HEK293 (cell line): ENCODE measurements around the gene SUFU.

Experiments used
- CTCF ChIA-PET: fragments of 350-600 bp; formaldehyde crosslinking; extraction: SDS; loops from one replicate; lab custom pipeline; 2021; ENCODE audit warnings: antibody characterized with exemption; lab: Yijun Ruan, JAX
- POLR2A ChIA-PET: fragments of 300-600 bp; formaldehyde crosslinking; extraction: SDS; loops from one replicate; lab custom pipeline; 2020; ENCODE audit warnings: antibody characterized with exemption, inconsistent platforms; lab: Yijun Ruan, JAX
- H3K27ac ChIP-seq: fragments of 200-500 bp; sonication (Bioruptor generic); 2 replicates; pipeline ENCODE4 v1.5.1; 2014; ENCODE audit warnings: low read depth, low read length, control low read depth, inconsistent platforms; ENCODE audit errors: extremely low read depth
- H3K36me3 ChIP-seq, 2 experiments: fragments of 200-500 bp in 1 of 2; sonication (Bioruptor generic) in 1 of 2; 1 replicate in 1 of 2; 2 replicates in 1 of 2; pipeline ENCODE4 v1.5.1; 2014 to 2017; ENCODE audit warnings: inconsistent platforms in 2 of 2, low read length in 2 of 2; ENCODE audit not compliant: control insufficient read depth in 2 of 2, insufficient read depth in 1 of 2
- H3K4me1 ChIP-seq: fragments of 200-500 bp; sonication (Bioruptor generic); 2 replicates; pipeline ENCODE4 v1.5.1; 2014; ENCODE audit warnings: mild to moderate bottlenecking, low read length, inconsistent platforms; ENCODE audit not compliant: control insufficient read depth, insufficient read depth
- H3K4me3 ChIP-seq: 2 replicates; pipeline ENCODE4 v1.5.1; 2011; ENCODE audit warnings: low read depth, mild to moderate bottlenecking, control low read depth, low read length, moderate library complexity
- H3K9me3 ChIP-seq: fragments of 200-500 bp; sonication (Bioruptor generic); 2 replicates; pipeline ENCODE4 v1.5.1; 2014; ENCODE audit warnings: low read depth, low read length, inconsistent platforms; ENCODE audit not compliant: control insufficient read depth, insufficient read depth
- ELK4 ChIP-seq: IDR thresholded peaks from 2 replicates; pipeline ENCODE4 v1.6.1; 2011; ENCODE audit warnings: mild to moderate bottlenecking, low read depth, low read length, borderline replicate concordance
- KLF10 ChIP-seq: fragments of 450-650 bp; IDR thresholded peaks from 2 replicates; pipeline ENCODE4 v1.5.1; 2018; ENCODE audit warnings: missing biosample characterization, mild to moderate bottlenecking, missing genetic modification characterization
- PRDM6 ChIP-seq: fragments of 450-650 bp; formaldehyde crosslinking; IDR thresholded peaks from 2 replicates; pipeline ENCODE4 v1.5.1; 2017; ENCODE audit warnings: missing biosample characterization, missing genetic modification characterization
- SCRT1 ChIP-seq: fragments of 450-650 bp; formaldehyde crosslinking; IDR thresholded peaks from 2 replicates; pipeline ENCODE4 v1.5.1; 2016; ENCODE audit warnings: missing biosample characterization, missing genetic modification characterization, borderline replicate concordance
- SCRT2 ChIP-seq: fragments of 450-650 bp; formaldehyde crosslinking; IDR thresholded peaks from 2 replicates; pipeline ENCODE4 v1.5.1; 2016; ENCODE audit warnings: missing biosample characterization, missing genetic modification characterization
- YY1 ChIP-seq: fragments of 450-650 bp; formaldehyde crosslinking; IDR thresholded peaks from 2 replicates; pipeline ENCODE4 v1.5.1; 2018; ENCODE audit warnings: missing biosample characterization, missing genetic modification characterization
- YY2 ChIP-seq: fragments of 450-650 bp; formaldehyde crosslinking; IDR thresholded peaks from 2 replicates; pipeline ENCODE4 v1.5.1; 2016; ENCODE audit warnings: missing biosample characterization, missing genetic modification characterization
- ZBTB20 ChIP-seq: fragments of 450-650 bp; formaldehyde crosslinking; IDR thresholded peaks from 2 replicates; pipeline ENCODE4 v1.5.1; 2016; ENCODE audit warnings: missing biosample characterization, missing genetic modification characterization
- ZBTB44 ChIP-seq: fragments of 450-650 bp; IDR thresholded peaks from 2 replicates; pipeline ENCODE4 v1.5.1; 2018; ENCODE audit warnings: missing biosample characterization, mild to moderate bottlenecking, missing genetic modification characterization
- ZBTB48 ChIP-seq: fragments of 450-650 bp; formaldehyde crosslinking; IDR thresholded peaks from 2 replicates; pipeline ENCODE4 v1.5.1; 2016; ENCODE audit warnings: missing biosample characterization, missing genetic modification characterization
- ZFP69B ChIP-seq: fragments of 450-650 bp; formaldehyde crosslinking; IDR thresholded peaks from 2 replicates; pipeline ENCODE4 v1.5.1; 2016; ENCODE audit warnings: missing biosample characterization, missing genetic modification characterization
- ZIC2 ChIP-seq: fragments of 450-650 bp; formaldehyde crosslinking; IDR thresholded peaks from 2 replicates; pipeline ENCODE4 v1.5.1; 2016; ENCODE audit warnings: missing biosample characterization, missing genetic modification characterization
- ZNF121 ChIP-seq: fragments of 450-650 bp; formaldehyde crosslinking; IDR thresholded peaks from 2 replicates; pipeline ENCODE4 v1.5.1; 2016; ENCODE audit warnings: missing biosample characterization, missing genetic modification characterization
- ZNF140 ChIP-seq: fragments of 450-650 bp; formaldehyde crosslinking; IDR thresholded peaks from 2 replicates; pipeline ENCODE4 v1.5.1; 2016; ENCODE audit warnings: missing biosample characterization, missing genetic modification characterization
- ZNF155 ChIP-seq: fragments of 450-650 bp; formaldehyde crosslinking; IDR thresholded peaks from 2 replicates; pipeline ENCODE4 v1.5.1; 2016; ENCODE audit warnings: missing biosample characterization, missing genetic modification characterization
- ZNF175 ChIP-seq: fragments of 450-650 bp; formaldehyde crosslinking; IDR thresholded peaks from 2 replicates; pipeline ENCODE4 v1.5.1; 2016; ENCODE audit warnings: missing biosample characterization, missing genetic modification characterization
- ZNF23 ChIP-seq: fragments of 450-650 bp; formaldehyde crosslinking; IDR thresholded peaks from 2 replicates; pipeline ENCODE4 v1.5.1; 2016; ENCODE audit warnings: missing biosample characterization, missing genetic modification characterization, borderline replicate concordance
- ZNF362 ChIP-seq: fragments of 450-650 bp; formaldehyde crosslinking; IDR thresholded peaks from 2 replicates; pipeline ENCODE4 v1.5.1; 2016; ENCODE audit warnings: missing biosample characterization, missing genetic modification characterization
- ZNF37A ChIP-seq: fragments of 450-650 bp; IDR thresholded peaks from 2 replicates; pipeline ENCODE4 v1.5.1; 2018; ENCODE audit warnings: missing biosample characterization, missing genetic modification characterization
- ZNF433 ChIP-seq: fragments of 450-650 bp; formaldehyde crosslinking; IDR thresholded peaks from 2 replicates; pipeline ENCODE4 v1.5.1; 2016; ENCODE audit warnings: missing biosample characterization, missing genetic modification characterization, low read depth
- ZNF48 ChIP-seq: fragments of 450-650 bp; formaldehyde crosslinking; IDR thresholded peaks from 2 replicates; pipeline ENCODE4 v1.5.1; 2016; ENCODE audit warnings: missing biosample characterization, missing genetic modification characterization
- ZNF514 ChIP-seq: fragments of 450-650 bp; formaldehyde crosslinking; IDR thresholded peaks from 2 replicates; pipeline ENCODE4 v1.5.1; 2016; ENCODE audit warnings: missing biosample characterization, missing genetic modification characterization
- ZNF639 ChIP-seq: fragments of 450-650 bp; formaldehyde crosslinking; IDR thresholded peaks from 2 replicates; pipeline ENCODE4 v1.5.1; 2016; ENCODE audit warnings: missing biosample characterization, missing genetic modification characterization
- ZNF670 ChIP-seq: fragments of 450-650 bp; formaldehyde crosslinking; IDR thresholded peaks from 2 replicates; pipeline ENCODE4 v1.5.1; 2016; ENCODE audit warnings: missing biosample characterization, missing genetic modification characterization, low read depth
- ZNF677 ChIP-seq: fragments of 450-650 bp; IDR thresholded peaks from 2 replicates; pipeline ENCODE4 v1.5.0; 2018; ENCODE audit warnings: missing biosample characterization, mild to moderate bottlenecking, missing genetic modification characterization, moderate library complexity
- ZSCAN4 ChIP-seq: fragments of 450-650 bp; formaldehyde crosslinking; IDR thresholded peaks from 2 replicates; pipeline ENCODE4 v1.5.1; 2017; ENCODE audit warnings: missing biosample characterization, missing genetic modification characterization

SUFU gene

GRCh38 chr10:102461187-102462054 is 42.4 kb upstream of the SUFU start (continued):
- TF ChIP-seq PRDM6 (tag by site-specific recombination) (no peak), ZBTB44 (tag by site-specific recombination) (peak; percentile 61; the same call in 1 of the 2 replicates), SCRT1 (tag by site-specific recombination) (peak; percentile 97), ZNF639 (tag by site-specific recombination) (no peak), ZNF23 (no peak), ZNF677 (tag by site-specific recombination) (no peak), ZNF155 (tag by site-specific recombination) (no peak), ZNF670 (tag by site-specific recombination) (no peak), SCRT2 (tag by site-specific recombination) (peak; percentile 100), ZBTB20 (tag by site-specific recombination) (peak; percentile 97), ZNF140 (no peak), YY2 (peak; percentile 75; the same call in 1 of the 2 replicates), ELK4 (no peak)

- H3K9me3 ChIP-seq: no peaks in the 10 kb centered on the region
- no peak overlapping the region for H3K27ac ChIP-seq
- 0 out of 2 replicates have a peak, but pooled peaks cover 2% of the 10 kb centered on the region for H3K4me1 ChIP-seq
- CTCF ChIA-PET: interaction anchor here (0.6 to 3.9 kb wide), 8 partner anchors 10 to 230 kb away, joined by 3 to 17 read pairs (median 3); no protein-coding TSS in a partner anchor
- POLR2A ChIA-PET: interaction anchor here (1.3 to 4.6 kb wide), 3 partner anchors 11 to 31 kb away, joined by 4 to 39 read pairs (median 13); partner anchors contain the start of genes C10orf95 and CUEDC2
- no peak overlapping the region for H3K4me3 ChIP-seq
- no peaks in the 10 kb centered on the region for H3K36me3 ChIP-seq
- no peak for TF ChIP-seq ZNF48 (tag by site-specific recombination)
- TF ChIP-seq ZNF175 (tag by site-specific recombination): no peak
- TF ChIP-seq ZNF433 (tag by site-specific recombination): no peak
- TF ChIP-seq ZNF677 (tag by site-specific recombination): no peak
- no peak for TF ChIP-seq ZNF121 (tag by site-specific recombination)
- TF ChIP-seq ELK4: no peak
- no peak for TF ChIP-seq ZFP69B (tag by site-specific recombination)
- no peak for TF ChIP-seq KLF10 (tag by site-specific recombination)
- TF ChIP-seq ZSCAN4 (tag by site-specific recombination): no peak
- no peak for TF ChIP-seq ZNF514
- peak; percentile 87 for TF ChIP-seq SCRT1 (tag by site-specific recombination)
- no peak for TF ChIP-seq YY1 (tag by site-specific recombination)
- TF ChIP-seq ZNF37A (tag by site-specific recombination): no peak
- 0 out of 2 replicates have a peak, but pooled peaks have one; percentile 36 for TF ChIP-seq ZBTB48
- no peak for TF ChIP-seq ZNF362
- TF ChIP-seq ZIC2: peak; percentile 59; the same call in 1 of the 2 replicates
- peak; percentile 91 for TF ChIP-seq SCRT2 (tag by site-specific recombination)
Observed at GRCh38 chr10:102462512-102463054, 41.2 kb upstream of the SUFU start.
